ENCODE results near the gene ANKS1A. TPM values are rescaled to one million over a fixed set of nuclear protein-coding genes. Genes with fewer than 3 reads are reported as not detected.

ANKS1A gene
- total RNA-seq, 1 experiment from 2014 or later: 35.0 TPM

GRCh38 chr6:35046103-35046502 is 157.0 kb downstream of the ANKS1A start (continued):
- no peak for TF ChIP-seq ATF3 (CRISPR knock-in tag; conservative IDR thresholded peaks at IDR 0.05)

GRCh38 chr6:35046862-35047261 is 157.8 kb downstream of the ANKS1A start:
- Mint-ChIP-seq H3K27ac (peak overlapping the region; percentile 19; the same call in 1 of the 2 replicates), H3K9me3 (no peaks in the 10 kb centered on the region), H3K4me3 (no peak overlapping the region), H3K27me3 (ENCODE audit: low read depth) (no peaks in the 10 kb centered on the region), H3K4me1 (no peaks in the 10 kb centered on the region), H3K36me3 (peaks cover 4% of the 10 kb centered on the region; the same call in 1 of the 2 replicates)
- ChIA-PET CTCF (interaction anchor here (1.1 to 3.7 kb wide), 3 partner anchors 14 to 93 kb away, joined by 5 to 17 read pairs (median 13); no protein-coding TSS in a partner anchor), POLR2A (no interaction called here)
- DNase-seq (ENCODE audit: low spot score) (no peak), ATAC-seq (no peak)
- TF ChIP-seq FOXK1 (CRISPR knock-in tag; IDR thresholded peaks at IDR 0.05) (no peak), FOXJ3 (CRISPR knock-in tag; IDR thresholded peaks at IDR 0.05; ENCODE audit: borderline replicate concordance) (no peak), NR2C2 (CRISPR knock-in tag; IDR thresholded peaks at IDR 0.05) (no peak), MAX (CRISPR knock-in tag; IDR thresholded peaks at IDR 0.05) (no peak), NR3C1 (CRISPR knock-in tag; conservative IDR thresholded peaks at IDR 0.05; ENCODE audit: low read depth) (no peak), ZNF138 (CRISPR knock-in tag; conservative IDR thresholded peaks at IDR 0.05) (no peak), AFF4 (CRISPR knock-in tag; IDR thresholded peaks at IDR 0.05; ENCODE audit: borderline replicate concordance) (no peak), ARID4B (CRISPR knock-in tag; IDR thresholded peaks at IDR 0.05; ENCODE audit: borderline replicate concordance) (no peak), ZNF532 (CRISPR knock-in tag; IDR thresholded peaks at IDR 0.05; ENCODE audit: borderline replicate concordance) (no peak), FOXP4 (CRISPR knock-in tag; IDR thresholded peaks at IDR 0.05) (no peak), MXD4 (CRISPR knock-in tag; IDR thresholded peaks at IDR 0.05; ENCODE audit: borderline replicate concordance) (no peak), SP1 (CRISPR knock-in tag; conservative IDR thresholded peaks at IDR 0.05) (no peak), NFATC4 (CRISPR knock-in tag; IDR thresholded peaks at IDR 0.05) (no peak), RELA (CRISPR knock-in tag; IDR thresholded peaks at IDR 0.05; ENCODE audit: borderline replicate concordance) (no peak), ZNF671 (CRISPR knock-in tag; IDR thresholded peaks at IDR 0.05) (no peak)

Data from WTC11 (cell line).